IMR-90 (cell line): ENCODE data around the gene LGALS9. TPM values are rescaled to one million over a fixed set of nuclear protein-coding genes. Genes with fewer than 3 reads are reported as not detected.

ENCODE experiments used
- ATAC-seq: fragments of 200-7000 bp; cut with Tn5 transposase; 2 replicates; pipeline ENCODE4 v1.9.1; 2020; ENCODE audit warnings: low read depth, mild to moderate bottlenecking, moderate library complexity
- BruUV-seq: library from RNA; stranded (reverse); fragments of 400-500 nt; replicated peaks from 2 replicates; lab custom pipeline; 2021; lab: Mats Ljungman, UMichigan
- CTCF ChIA-PET: fragments of 300-600 bp; formaldehyde crosslinking; extraction: SDS; loops from one replicate; lab custom pipeline; 2021; ENCODE audit warnings: antibody characterized with exemption; lab: Yijun Ruan, JAX
- POLR2A ChIA-PET: fragments of 300-600 bp; sonication (Branson Sonifier 250); formaldehyde crosslinking; loops from one replicate; lab custom pipeline; 2022; ENCODE audit warnings: antibody characterized with exemption; ENCODE audit not compliant: unreplicated experiment; lab: Charles Lee
- DNase-seq: peaks from one replicate; pipeline ENCODE4 v3.0.0; 2013
- H2AFZ ChIP-seq: replicated peaks from 2 replicates; pipeline ENCODE3; 2013; ENCODE audit warnings: low read length, mild to moderate bottlenecking; ENCODE audit not compliant: poor library complexity
- H2AK5ac ChIP-seq: 2 replicates; pipeline ENCODE4 v1.6.1; 2013; ENCODE audit warnings: low read depth, low read length, inconsistent platforms
- H2AK9ac ChIP-seq: replicated peaks from 2 replicates; pipeline ENCODE3; 2013; ENCODE audit warnings: mild to moderate bottlenecking, low read depth, low read length, moderate library complexity; ENCODE audit not compliant: poor library complexity
- H2BK120ac ChIP-seq: 2 replicates; pipeline ENCODE4 v1.6.1; 2013; ENCODE audit warnings: low read depth, low read length, inconsistent platforms
- H2BK15ac ChIP-seq: 3 replicates; pipeline ENCODE4 v1.6.1; 2013; ENCODE audit warnings: low read depth, low read length, inconsistent platforms
- H2BK20ac ChIP-seq: 2 replicates; pipeline ENCODE4 v1.6.1; 2013; ENCODE audit warnings: low read depth, mild to moderate bottlenecking, inconsistent platforms, low read length, moderate library complexity
- H2BK5ac ChIP-seq: 2 replicates; pipeline ENCODE4 v1.6.1; 2013; ENCODE audit warnings: mild to moderate bottlenecking, low read depth, low read length, inconsistent platforms; ENCODE audit not compliant: poor library complexity, severe bottlenecking
- H3K14ac ChIP-seq: replicated peaks from 2 replicates; pipeline ENCODE4 v1.6.1; 2013; ENCODE audit warnings: low read depth, low read length, inconsistent platforms
- H3K18ac ChIP-seq: 2 replicates; pipeline ENCODE4 v1.6.1; 2013; ENCODE audit warnings: low read depth, low read length, control low read depth
- H3K23ac ChIP-seq: 2 replicates; pipeline ENCODE4 v1.6.1; 2013; ENCODE audit warnings: low read depth, low read length, inconsistent platforms
- H3K27ac ChIP-seq: 2 replicates; pipeline ENCODE4 v1.5.1; 2013; ENCODE audit warnings: mild to moderate bottlenecking, control low read depth, low read length; ENCODE audit not compliant: insufficient read depth
- H3K27me3 ChIP-seq: 2 replicates; pipeline ENCODE4 v1.6.1; 2013; ENCODE audit warnings: low read length; ENCODE audit not compliant: control insufficient read depth, insufficient read depth
- H3K36me3 ChIP-seq: 2 replicates; pipeline ENCODE4 v1.6.1; 2013; ENCODE audit warnings: low read length, mixed read lengths; ENCODE audit not compliant: control insufficient read depth, insufficient read depth
- H3K4ac ChIP-seq: 2 replicates; pipeline ENCODE4 v1.6.1; 2013; ENCODE audit warnings: low read depth, low read length, inconsistent platforms
- H3K4me1 ChIP-seq: 2 replicates; pipeline ENCODE4 v1.6.1; 2013; ENCODE audit warnings: low read length, mixed read lengths; ENCODE audit not compliant: control insufficient read depth, insufficient read depth
- H3K4me2 ChIP-seq: 2 replicates; pipeline ENCODE4 v1.6.1; 2013; ENCODE audit warnings: low read depth, mild to moderate bottlenecking, control low read depth, low read length, moderate library complexity
- H3K4me3 ChIP-seq: 2 replicates; pipeline ENCODE4 v1.5.1; 2013; ENCODE audit warnings: low read depth, mild to moderate bottlenecking, control low read depth, low read length, moderate library complexity; ENCODE audit not compliant: insufficient read depth
- H3K56ac ChIP-seq: 2 replicates; pipeline ENCODE4 v1.6.1; 2013; ENCODE audit warnings: low read length, inconsistent platforms; ENCODE audit not compliant: insufficient read depth; ENCODE audit errors: extremely low read depth
- H3K79me1 ChIP-seq, 2 experiments: 2 replicates each; pipeline ENCODE4 v1.6.1; 2013; ENCODE audit warnings: low read length in 2 of 2, inconsistent platforms in 1 of 2, low read depth in 1 of 2
- H3K9ac ChIP-seq: 2 replicates; pipeline ENCODE4 v1.6.1; 2013; ENCODE audit warnings: low read depth, low read length, control low read depth
- H3K9me1 ChIP-seq: 2 replicates; pipeline ENCODE4 v1.6.1; 2013; ENCODE audit warnings: low read length, inconsistent platforms; ENCODE audit not compliant: insufficient read depth
- H3K9me3 ChIP-seq: 2 replicates; pipeline ENCODE4 v1.6.1; 2013; ENCODE audit warnings: low read length; ENCODE audit not compliant: control insufficient read depth, insufficient read depth
- H4K20me1 ChIP-seq: 2 replicates; pipeline ENCODE4 v1.6.1; 2013; ENCODE audit warnings: low read length, inconsistent platforms; ENCODE audit not compliant: insufficient read depth
- H4K5ac ChIP-seq: 2 replicates; pipeline ENCODE4 v1.6.1; 2013; ENCODE audit warnings: mild to moderate bottlenecking, low read depth, low read length, control low read depth
- H4K8ac ChIP-seq, 2 experiments: 2 replicates each; pipeline ENCODE4 v1.6.1; 2013; ENCODE audit warnings: low read depth in 2 of 2, low read length in 2 of 2, control low read depth in 1 of 2, inconsistent platforms in 1 of 2
- H4K91ac ChIP-seq: 2 replicates; pipeline ENCODE4 v1.6.1; 2013; ENCODE audit warnings: low read depth, low read length, inconsistent platforms; ENCODE audit not compliant: insufficient read depth
- CEBPB ChIP-seq: IDR thresholded peaks from 2 replicates; pipeline ENCODE4 v1.6.1; 2012; ENCODE audit warnings: low read depth, low read length, improper control_type of control experiment
- CHD1 ChIP-seq: IDR thresholded peaks from 2 replicates; pipeline ENCODE4 v1.6.1; 2012; ENCODE audit warnings: low read depth, low read length, improper control_type of control experiment
- CTCF ChIP-seq: conservative IDR thresholded peaks from 2 replicates; pipeline ENCODE4 v1.5.1; 2012; ENCODE audit warnings: mild to moderate bottlenecking, low read depth, low read length, improper control_type of control experiment
- FOS ChIP-seq: fragments of 150-350 bp; IDR thresholded peaks from 2 replicates; pipeline ENCODE4 v1.6.1; 2016; ENCODE audit warnings: low read depth, low read length
- MAFK ChIP-seq: IDR thresholded peaks from 2 replicates; pipeline ENCODE4 v1.6.1; 2012; ENCODE audit warnings: low read depth, low read length, improper control_type of control experiment
- MAZ ChIP-seq: IDR thresholded peaks from 2 replicates; pipeline ENCODE4 v1.6.1; 2012; ENCODE audit warnings: low read depth, mild to moderate bottlenecking, low read length, improper control_type of control experiment, moderate library complexity, borderline replicate concordance
- NFE2L2 ChIP-seq: fragments of 150-350 bp; IDR thresholded peaks from 2 replicates; pipeline ENCODE4 v1.6.1; 2016; ENCODE audit warnings: low read depth, mild to moderate bottlenecking, low read length
- RAD21 ChIP-seq: IDR thresholded peaks from 2 replicates; pipeline ENCODE4 v1.6.1; 2012; ENCODE audit warnings: low read length, improper control_type of control experiment
- RCOR1 ChIP-seq: IDR thresholded peaks from 2 replicates; pipeline ENCODE4 v1.6.1; 2012; ENCODE audit warnings: mild to moderate bottlenecking, low read length, improper control_type of control experiment; ENCODE audit not compliant: insufficient replicate concordance
- RFX5 ChIP-seq: IDR thresholded peaks from 2 replicates; pipeline ENCODE4 v1.8.0; 2012; ENCODE audit warnings: low read depth, mild to moderate bottlenecking, low read length, moderate library complexity
- WGBS, 2 experiments: methylation state at CpG; one replicate each; pipeline versions ENCODE4 v1.1.5 to v1.1.7; 2013; ENCODE audit warnings: missing lambda C conversion rate in 2 of 2; ENCODE audit not compliant: insufficient read length in 1 of 2; ENCODE audit errors: extremely low coverage in 2 of 2; 5-methylcytosine and 5-hydroxymethylcytosine counted together
- dilution Hi-C: fragments of 300-500 bp; cut with HindIII; formaldehyde crosslinking; loops from one replicate; pipeline ENCODE4 v1.14.3; 2018; ENCODE audit warnings: low sequenced_read_pairs; ENCODE audit not compliant: unreplicated experiment
- in situ Hi-C: fragments of 300-500 bp; cut with MboI; formaldehyde crosslinking; loops from 3 replicates; pipeline ENCODE4 v1.14.3; 2019; ENCODE audit warnings: low sequenced_read_pairs, inconsistent platforms, mixed read lengths
- intact Hi-C: fragments of 100-400 bp; cut with micrococcal nuclease; formaldehyde crosslinking; loops from 2 replicates; pipeline ENCODE4 v1.10.0; 2022
- polyA plus RNA-seq, 3 experiments: library from polyadenylated mRNA; depleted of rRNA; stranded (reverse); fragments of >200 nt; gene quantifications; 2 replicates each; pipeline ENCODE4 v1.2.3, GENCODE V29; 2012; ENCODE audit warnings: low replicate concordance in 1 of 3
- total RNA-seq: library from RNA; depleted of rRNA; stranded (reverse); fragments of >200 nt; gene quantifications from 2 replicates; pipeline ENCODE4 v1.2.3, GENCODE V29; 2012
- TF ChIP-seq, protein P1 (sequence below): fragments of 150-350 bp; IDR thresholded peaks from 2 replicates; pipeline ENCODE4 v1.6.1; 2016; ENCODE audit warnings: low read depth, mild to moderate bottlenecking, low read length, moderate library complexity, borderline replicate concordance

LGALS9 gene
- total and polyA plus RNA-seq, 2 of the 4 experiments (the other 2 are of a cell fraction) = 0.54 to 2.5 TPM

DNA sequence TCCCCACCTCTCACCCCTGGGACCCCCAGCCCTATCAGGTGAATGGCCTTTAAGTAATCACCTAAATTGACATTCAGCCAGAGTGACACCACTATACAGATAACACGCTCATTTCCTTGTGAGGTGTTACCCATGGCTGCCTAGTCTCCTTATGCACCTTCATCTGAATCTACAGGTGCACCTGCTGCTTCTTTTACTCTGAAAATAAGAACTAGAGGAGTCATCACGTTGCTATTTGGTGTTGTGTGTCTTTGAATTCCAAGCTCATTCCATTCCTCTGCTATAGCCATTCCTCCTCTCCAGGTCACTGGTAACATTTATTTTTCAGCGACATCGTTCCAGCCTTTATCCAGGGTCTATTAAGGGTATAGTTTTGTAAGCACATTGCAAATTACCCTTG is 9.8 kb downstream of the LGALS9 start:
- H3K79me1 ChIP-seq = no peaks in the 10 kb centered on the region
- no peak overlapping the region for H3K4me3 ChIP-seq
- no peak overlapping the region for H3K56ac ChIP-seq
- H2BK5ac ChIP-seq = no peak overlapping the region
- ATAC-seq = no peak
- H3K27ac ChIP-seq = no peak overlapping the region
- H2AK9ac ChIP-seq = no peak overlapping the region
- no peaks in the 10 kb centered on the region for H4K20me1 ChIP-seq
- POLR2A ChIA-PET = no interaction called here
- H2BK120ac ChIP-seq = no peak overlapping the region
- no peak overlapping the region for H3K9ac ChIP-seq
- H3K27me3 ChIP-seq = no peaks in the 10 kb centered on the region
- H2BK15ac ChIP-seq = no peak overlapping the region
- no peak overlapping the region for H2BK20ac ChIP-seq
- H3K4ac ChIP-seq = no peak overlapping the region
- intact Hi-C loops = no loop called here
- in situ Hi-C loops = no loop called here
- H3K14ac ChIP-seq = no peak overlapping the region
- no peak overlapping the region for H3K18ac ChIP-seq
- WGBS, 2 experiments = no CpG with 5 or more reads among the region's 4 CpGs
- CTCF ChIA-PET = no interaction called here
- dilution Hi-C loops = no loop called here
- H4K8ac ChIP-seq = no peak overlapping the region
- H3K4me2 ChIP-seq = no peak overlapping the region
- no peaks in the 10 kb centered on the region for H3K9me3 ChIP-seq
- TF ChIP-seq RCOR1 (no peak), MAZ (no peak), RAD21 (no peak), NFE2L2 (no peak), CHD1 (no peak), CTCF (no peak), CEBPB (no peak), MAFK (no peak), RFX5 (no peak), FOS (no peak)
- TF ChIP-seq, protein P1, sequence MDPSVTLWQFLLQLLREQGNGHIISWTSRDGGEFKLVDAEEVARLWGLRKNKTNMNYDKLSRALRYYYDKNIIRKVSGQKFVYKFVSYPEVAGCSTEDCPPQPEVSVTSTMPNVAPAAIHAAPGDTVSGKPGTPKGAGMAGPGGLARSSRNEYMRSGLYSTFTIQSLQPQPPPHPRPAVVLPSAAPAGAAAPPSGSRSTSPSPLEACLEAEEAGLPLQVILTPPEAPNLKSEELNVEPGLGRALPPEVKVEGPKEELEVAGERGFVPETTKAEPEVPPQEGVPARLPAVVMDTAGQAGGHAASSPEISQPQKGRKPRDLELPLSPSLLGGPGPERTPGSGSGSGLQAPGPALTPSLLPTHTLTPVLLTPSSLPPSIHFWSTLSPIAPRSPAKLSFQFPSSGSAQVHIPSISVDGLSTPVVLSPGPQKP = no peak
- BruUV-seq = no TSS peak
- H3K23ac ChIP-seq = no peak overlapping the region
- peaks cover 5% of the 10 kb centered on the region; the same call in 1 of the 2 replicates for H3K36me3 ChIP-seq
- H2AK5ac ChIP-seq = no peak overlapping the region
- no peak overlapping the region for H2AFZ ChIP-seq
- no peaks in the 10 kb centered on the region for H3K4me1 ChIP-seq
- no peak overlapping the region for H4K5ac ChIP-seq
- H4K91ac ChIP-seq = no peak overlapping the region
- DNase-seq = peak; percentile 6
- H3K9me1 ChIP-seq = no peaks in the 10 kb centered on the region
